Subcutaneous adipose tissue (tissue), 4 donors: Measurements from ENCODE around the gene ZBTB46. TPM values are rescaled to one million over a fixed set of nuclear protein-coding genes. Genes with fewer than 3 reads are reported as not detected.

ENCODE experiments used
- small RNA-seq: library from RNA; depleted of rRNA; stranded (forward); fragments of <200 nt; gene quantifications from one replicate; pipeline ENCODE3, GENCODE V24; 2016
- total RNA-seq, 4 donors: library from RNA; depleted of rRNA; stranded (reverse); fragments of >200 nt; gene quantifications; one replicate each; pipeline ENCODE4 v1.1.0, GENCODE V29; 2016
- TF ChIP-seq, protein P1 (sequence below): fragments of 450-650 bp; IDR thresholded peaks from one replicate; pipeline ENCODE4 v1.5.1; 2016; ENCODE audit warnings: low read depth, mild to moderate bottlenecking, control low read depth, antibody characterized with exemption, moderate library complexity

Gene ZBTB46
- total RNA-seq, 4 donors from 2014 or later, result 5.7 to 45.2 (median 7.4) TPM

DNA sequence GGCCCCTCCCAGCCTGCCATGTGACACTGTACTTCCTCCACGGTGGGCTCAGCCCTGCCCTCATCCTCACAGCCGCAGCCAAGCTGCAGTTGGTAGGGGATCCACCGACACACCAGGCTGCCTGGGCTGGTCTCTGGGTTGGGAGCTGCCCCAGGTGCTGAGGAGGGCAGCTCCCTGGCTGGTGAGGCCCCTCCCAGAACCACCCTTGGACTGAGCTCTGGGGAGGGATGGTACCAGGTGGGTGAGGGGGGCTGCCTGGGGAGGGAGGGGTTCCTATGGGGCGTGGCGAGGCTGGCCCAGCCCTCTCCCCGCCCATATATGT lies 134.8 kb downstream of the ZBTB46 start:
- TF ChIP-seq, protein P1, sequence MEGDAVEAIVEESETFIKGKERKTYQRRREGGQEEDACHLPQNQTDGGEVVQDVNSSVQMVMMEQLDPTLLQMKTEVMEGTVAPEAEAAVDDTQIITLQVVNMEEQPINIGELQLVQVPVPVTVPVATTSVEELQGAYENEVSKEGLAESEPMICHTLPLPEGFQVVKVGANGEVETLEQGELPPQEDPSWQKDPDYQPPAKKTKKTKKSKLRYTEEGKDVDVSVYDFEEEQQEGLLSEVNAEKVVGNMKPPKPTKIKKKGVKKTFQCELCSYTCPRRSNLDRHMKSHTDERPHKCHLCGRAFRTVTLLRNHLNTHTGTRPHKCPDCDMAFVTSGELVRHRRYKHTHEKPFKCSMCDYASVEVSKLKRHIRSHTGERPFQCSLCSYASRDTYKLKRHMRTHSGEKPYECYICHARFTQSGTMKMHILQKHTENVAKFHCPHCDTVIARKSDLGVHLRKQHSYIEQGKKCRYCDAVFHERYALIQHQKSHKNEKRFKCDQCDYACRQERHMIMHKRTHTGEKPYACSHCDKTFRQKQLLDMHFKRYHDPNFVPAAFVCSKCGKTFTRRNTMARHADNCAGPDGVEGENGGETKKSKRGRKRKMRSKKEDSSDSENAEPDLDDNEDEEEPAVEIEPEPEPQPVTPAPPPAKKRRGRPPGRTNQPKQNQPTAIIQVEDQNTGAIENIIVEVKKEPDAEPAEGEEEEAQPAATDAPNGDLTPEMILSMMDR, result no peak

DNA sequence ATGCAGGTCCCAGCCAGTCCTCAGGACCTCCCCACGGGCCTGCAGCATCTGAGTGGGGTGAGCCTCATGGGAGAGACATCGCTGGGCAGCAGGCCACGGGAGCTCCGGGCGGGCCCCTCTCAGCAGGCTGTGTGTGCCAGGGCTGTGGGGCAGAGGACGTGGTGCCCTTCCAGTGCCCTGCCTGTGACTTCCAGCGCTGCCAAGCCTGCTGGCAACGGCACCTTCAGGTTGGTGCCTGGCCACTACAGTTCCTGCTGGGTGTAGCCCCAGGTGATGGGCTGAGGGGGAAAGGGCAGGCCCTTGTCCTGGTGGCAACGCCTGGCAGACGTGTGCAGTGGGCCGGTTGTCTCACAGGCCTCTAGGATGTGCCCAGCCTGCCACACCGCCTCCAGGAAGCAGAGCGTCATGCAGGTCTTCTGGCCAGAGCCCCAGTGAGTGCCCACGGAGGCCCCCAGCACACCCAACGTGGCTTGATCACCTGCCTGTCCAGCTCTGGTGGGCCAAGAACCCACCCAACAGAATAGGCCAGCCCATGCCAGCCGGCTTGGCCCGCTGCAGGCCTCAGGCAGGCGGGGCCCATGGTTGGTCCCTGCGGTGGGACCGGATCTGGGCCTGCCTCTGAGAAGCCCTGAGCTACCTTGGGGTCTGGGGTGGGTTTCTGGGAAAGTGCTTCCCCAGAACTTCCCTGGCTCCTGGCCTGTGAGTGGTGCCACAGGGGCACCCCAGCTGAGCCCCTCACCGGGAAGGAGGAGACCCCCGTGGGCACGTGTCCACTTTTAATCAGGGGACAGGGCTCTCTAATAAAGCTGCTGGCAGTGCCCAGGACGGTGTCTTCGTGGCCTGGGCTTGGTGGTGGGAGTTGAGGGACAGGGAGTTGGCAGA lies 135.4 kb downstream of the ZBTB46 start:
- TF ChIP-seq, protein P1, result no peak

DNA sequence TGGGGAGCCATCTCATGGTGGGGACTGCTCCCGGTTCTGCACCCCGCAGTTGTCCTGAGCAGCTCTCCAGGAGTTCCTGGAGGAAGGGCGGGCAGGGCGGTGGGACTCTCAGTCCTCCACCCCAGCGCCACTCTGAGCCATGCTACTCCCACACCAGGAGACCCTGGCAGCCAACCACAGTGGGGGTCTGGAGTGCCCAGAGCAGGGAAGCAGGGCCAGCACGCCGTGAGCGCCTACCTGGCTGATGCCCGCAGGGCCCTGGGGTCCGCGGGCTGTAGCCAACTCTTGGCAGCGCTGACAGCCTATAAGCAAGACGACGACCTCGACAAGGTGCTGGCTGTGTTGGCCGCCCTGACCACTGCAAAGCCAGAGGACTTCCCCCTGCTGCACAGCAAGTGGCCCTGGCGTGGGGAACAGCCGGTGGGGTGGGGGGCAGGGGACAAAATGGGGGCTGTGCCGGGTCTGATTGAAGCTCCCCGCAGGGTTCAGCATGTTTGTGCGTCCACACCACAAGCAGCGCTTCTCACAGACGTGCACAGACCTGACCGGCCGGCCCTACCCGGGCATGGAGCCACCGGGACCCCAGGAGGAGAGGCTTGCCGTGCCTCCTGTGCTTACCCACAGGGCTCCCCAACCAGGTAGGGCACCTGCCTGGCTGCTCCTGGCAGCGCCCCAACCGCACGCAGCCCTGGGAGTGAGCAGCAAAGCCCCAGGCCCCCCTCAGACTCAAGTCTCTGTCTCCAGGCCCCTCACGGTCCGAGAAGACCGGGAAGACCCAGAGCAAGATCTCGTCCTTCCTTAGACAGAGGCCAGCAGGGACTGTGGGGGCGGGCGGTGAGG lies 136.3 kb downstream of the ZBTB46 start:
- TF ChIP-seq, protein P1, result no peak

DNA sequence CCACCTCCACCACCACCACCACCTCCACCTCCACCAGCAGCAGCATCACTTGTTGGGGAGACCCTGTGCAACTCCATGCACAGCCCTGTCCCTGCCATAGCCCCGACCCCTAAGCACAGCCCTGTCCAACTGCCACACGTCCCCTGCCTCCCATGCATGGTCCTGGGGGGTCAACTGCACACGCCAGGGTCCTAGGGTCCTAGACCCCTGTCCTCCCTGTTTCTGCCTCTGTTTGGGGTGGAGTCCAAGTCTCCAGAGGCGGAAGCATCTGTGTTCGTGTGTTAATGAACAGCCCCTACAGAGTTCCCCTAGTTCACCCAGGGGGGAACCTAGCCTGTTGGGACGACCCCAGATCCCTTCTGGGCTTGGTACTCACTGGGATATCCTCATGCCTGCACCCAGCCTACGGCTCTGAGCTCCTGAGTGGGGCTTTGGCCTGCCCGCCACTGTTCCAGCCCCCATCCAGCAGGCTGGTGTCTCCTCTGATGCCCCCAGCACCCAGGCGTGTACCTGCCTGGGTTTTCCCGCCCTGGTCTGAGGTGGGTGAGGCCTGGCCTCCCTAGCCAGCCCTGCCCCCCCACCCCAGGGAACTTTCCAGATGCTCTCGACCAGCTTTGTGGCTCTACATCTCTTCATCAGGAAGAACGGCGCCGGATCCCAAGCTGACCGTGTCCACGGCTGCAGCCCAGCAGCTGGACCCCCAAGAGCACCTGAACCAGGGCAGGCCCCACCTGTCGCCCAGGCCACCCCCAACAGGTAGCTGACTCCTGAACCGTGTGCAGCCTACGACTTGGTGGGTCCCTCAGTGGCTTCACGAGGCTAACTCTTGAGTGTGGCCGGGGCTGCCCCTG lies 137.1 kb downstream of the ZBTB46 start:
- TF ChIP-seq, protein P1, result no peak

Small RNA genes lying within 50 kb of the gene (small RNA-seq; reads per million reads assigned to genes)
- not detected for gene LIME1
- not detected for gene TNFRSF6B

Other genes starting within 250 kb of the ZBTB46 start
- gene GMEB2, start 204.2 kb downstream of the ZBTB46 start, total RNA-seq, result 10 to 100 TPM in 1 of 4 donors, 1 to 10 TPM in 3; 3.6 to 12.8 (median 5.1) TPM
- 1 to 10 TPM; 2.4 to 6.4 (median 4.7) TPM for gene STMN3, start 177.8 kb downstream of the ZBTB46 start, total RNA-seq
- gene RTEL1, start 173.0 kb downstream of the ZBTB46 start, total RNA-seq, result 10 to 100 TPM; 11.6 to 32.8 (median 22.9) TPM
- gene TNFRSF6B, start 134.6 kb downstream of the ZBTB46 start, total RNA-seq, result 10 to 100 TPM in 2 of 4 donors, 1 to 10 TPM in 2; 1.1 to 41.6 (median 10.8) TPM
- gene ARFRP1, start 123.3 kb downstream of the ZBTB46 start, total RNA-seq, result 10 to 100 TPM; 21.9 to 39.4 (median 31.5) TPM
- 10 to 100 TPM; 13.9 to 20.0 (median 16.6) TPM for gene ZGPAT, start 123.2 kb downstream of the ZBTB46 start, total RNA-seq
- 10 to 100 TPM in 1 of 4 donors, 1 to 10 TPM in 3; 1.6 to 16.6 (median 4.8) TPM for gene LIME1, start 94.6 kb downstream of the ZBTB46 start, total RNA-seq
- gene SLC2A4RG, start 91.5 kb downstream of the ZBTB46 start, total RNA-seq, result 100 to 1,000 TPM in 1 of 4 donors, 10 to 100 TPM in 2, 1 to 10 TPM in 1; 8.6 to 126 (median 28.9) TPM
- not detected for gene ABHD16B, start 30.2 kb upstream of the ZBTB46 start, total RNA-seq
- 100 to 1,000 TPM; 110 to 165 (median 152) TPM for gene TPD52L2, start 34.0 kb upstream of the ZBTB46 start, total RNA-seq
- 10 to 100 TPM; 24.3 to 47.5 (median 35.1) TPM for gene DNAJC5, start 63.9 kb upstream of the ZBTB46 start, total RNA-seq
- 10 to 100 TPM; 24.4 to 47.7 (median 27.1) TPM for gene UCKL1, start 125.2 kb upstream of the ZBTB46 start, total RNA-seq
- 10 to 100 TPM in 1 of 4 donors, 1 to 10 TPM in 3; 2.6 to 11.9 (median 4.7) TPM for gene ZNF512B, start 138.7 kb upstream of the ZBTB46 start, total RNA-seq
- gene SAMD10, start 148.4 kb upstream of the ZBTB46 start, total RNA-seq, result 1 to 10 TPM in 3 of 4 donors, not detected in 1; 1.1 to 2.3 (median 2.0) TPM
- 10 to 100 TPM; 44.3 to 80.3 (median 57.2) TPM for gene PRPF6, start 149.9 kb upstream of the ZBTB46 start, total RNA-seq
- 1 to 10 TPM in 2 of 4 donors, under 1 TPM in 2; 0.17 to 4.0 (median 1.1) TPM for gene C20orf204, start 204.9 kb upstream of the ZBTB46 start, total RNA-seq
- gene SOX18, start 218.4 kb upstream of the ZBTB46 start, total RNA-seq, result 10 to 100 TPM in 1 of 4 donors, 1 to 10 TPM in 3; 1.2 to 46.3 (median 7.1) TPM
- 10 to 100 TPM; 30.8 to 36.9 (median 33.2) TPM for gene TCEA2, start 231.9 kb upstream of the ZBTB46 start, total RNA-seq
- gene RGS19, start 248.3 kb upstream of the ZBTB46 start, total RNA-seq, result 10 to 100 TPM; 15.6 to 44.5 (median 20.4) TPM
- 1 to 10 TPM in 3 of 4 donors, under 1 TPM in 1; 0.65 to 2.7 (median 1.7) TPM for gene OPRL1, start 248.8 kb upstream of the ZBTB46 start, total RNA-seq